Caco-2 (cell line): ENCODE data around the gene PAWR. TPM values are rescaled to one million over a fixed set of nuclear protein-coding genes. Genes with fewer than 3 reads are reported as not detected.

Experiments used
- BruUV-seq: library from RNA; stranded (reverse); fragments of 400-500 nt; replicated peaks from 2 replicates; lab custom pipeline; 2021; lab: Mats Ljungman, UMichigan
- CTCF ChIA-PET: fragments of 300-600 bp; sonication (Branson Sonifier 250); formaldehyde crosslinking; loops from one replicate; lab custom pipeline; 2022; ENCODE audit warnings: antibody characterized with exemption; lab: Charles Lee
- POLR2A ChIA-PET: fragments of 300-600 bp; sonication (Branson Sonifier 250); formaldehyde crosslinking; loops from one replicate; lab custom pipeline; 2022; ENCODE audit warnings: antibody characterized with exemption; lab: Charles Lee
- DNase-seq, 2 experiments: peaks; one replicate each; pipeline versions ENCODE4 v3.0.0 to v3.0.0-alpha.2; 2020 to 2022
- H3K27me3 ChIP-seq: replicated peaks from 2 replicates; pipeline ENCODE4 v1.6.0; 2011; ENCODE audit warnings: low read length; ENCODE audit not compliant: control insufficient read depth, insufficient read depth
- H3K36me3 ChIP-seq: 2 replicates; pipeline ENCODE4 v1.5.1; 2011; ENCODE audit warnings: low read length; ENCODE audit not compliant: control insufficient read depth, insufficient read depth
- H3K4me1 ChIP-seq: fragments of 250-450 bp; sonication (Bioruptor Pico); 2 replicates; pipeline ENCODE4 v1.5.1; 2020; ENCODE audit warnings: mild to moderate bottlenecking
- H3K4me3 ChIP-seq: 2 replicates; pipeline ENCODE4 v1.5.1; 2011; ENCODE audit warnings: low read depth, mild to moderate bottlenecking, control low read depth, low read length
- H3K9me3 ChIP-seq: fragments of 250-450 bp; sonication (Bioruptor Pico); 2 replicates; pipeline ENCODE4 v1.5.1; 2020; ENCODE audit warnings: mild to moderate bottlenecking, moderate library complexity
- H3K27ac Mint-ChIP-seq: one replicate; pipeline ENCODE4 v1.8.0; 2022; ENCODE audit warnings: mixed read lengths; ENCODE audit not compliant: unreplicated experiment
- H3K27me3 Mint-ChIP-seq: one replicate; pipeline ENCODE4 v1.8.0; 2022; ENCODE audit warnings: mixed read lengths; ENCODE audit not compliant: insufficient read depth, unreplicated experiment
- H3K36me3 Mint-ChIP-seq: one replicate; pipeline ENCODE4 v1.8.0; 2022; ENCODE audit warnings: mild to moderate bottlenecking, mixed read lengths; ENCODE audit not compliant: insufficient read depth, unreplicated experiment
- H3K4me1 Mint-ChIP-seq: one replicate; pipeline ENCODE4 v1.8.0; 2022; ENCODE audit warnings: low read depth, mixed read lengths; ENCODE audit not compliant: unreplicated experiment
- H3K4me3 Mint-ChIP-seq: one replicate; pipeline ENCODE4 v1.8.0; 2022; ENCODE audit warnings: mild to moderate bottlenecking, moderate library complexity, mixed read lengths; ENCODE audit not compliant: unreplicated experiment
- H3K9me3 Mint-ChIP-seq: one replicate; pipeline ENCODE4 v1.8.0; 2022; ENCODE audit warnings: mixed read lengths; ENCODE audit not compliant: unreplicated experiment
- intact Hi-C: fragments of 100-400 bp; cut with micrococcal nuclease; formaldehyde crosslinking; loops from one replicate; pipeline ENCODE4 v1.10.0; 2022; ENCODE audit not compliant: unreplicated experiment
- total RNA-seq: library from RNA; stranded (reverse); gene quantifications from 2 replicates; pipeline ENCODE4 v1.2.3, GENCODE V29; 2022
- TF ChIP-seq, protein P1 (sequence below), 2 experiments: fragments of 200-600 bp in 1 of 2; IDR thresholded peaks; 1 replicate in 1 of 2; 2 replicates in 1 of 2; pipeline versions ENCODE4 v1.5.1 to v1.8.0; 2011 to 2022; ENCODE audit warnings: antibody characterized with exemption in 1 of 2, control low read depth in 1 of 2, inconsistent platforms in 1 of 2, low read depth in 1 of 2, low read length in 1 of 2, mild to moderate bottlenecking in 1 of 2, moderate library complexity in 1 of 2; ENCODE audit not compliant: insufficient read depth in 1 of 2, severe bottlenecking in 1 of 2, unreplicated experiment in 1 of 2

The PAWR gene
- total RNA-seq, 1 experiment from 2014 or later: 157 TPM

- Histone ChIP-seq H3K4me1 (peaks cover 10% of the 10 kb centered on the region), H3K9me3 (no peaks in the 10 kb centered on the region), H3K27me3 (no peaks in the 10 kb centered on the region), H3K36me3 (no peaks in the 10 kb centered on the region), H3K4me3 (no peak overlapping the region)
- DNase-seq: no peak
- TF ChIP-seq, protein P1, sequence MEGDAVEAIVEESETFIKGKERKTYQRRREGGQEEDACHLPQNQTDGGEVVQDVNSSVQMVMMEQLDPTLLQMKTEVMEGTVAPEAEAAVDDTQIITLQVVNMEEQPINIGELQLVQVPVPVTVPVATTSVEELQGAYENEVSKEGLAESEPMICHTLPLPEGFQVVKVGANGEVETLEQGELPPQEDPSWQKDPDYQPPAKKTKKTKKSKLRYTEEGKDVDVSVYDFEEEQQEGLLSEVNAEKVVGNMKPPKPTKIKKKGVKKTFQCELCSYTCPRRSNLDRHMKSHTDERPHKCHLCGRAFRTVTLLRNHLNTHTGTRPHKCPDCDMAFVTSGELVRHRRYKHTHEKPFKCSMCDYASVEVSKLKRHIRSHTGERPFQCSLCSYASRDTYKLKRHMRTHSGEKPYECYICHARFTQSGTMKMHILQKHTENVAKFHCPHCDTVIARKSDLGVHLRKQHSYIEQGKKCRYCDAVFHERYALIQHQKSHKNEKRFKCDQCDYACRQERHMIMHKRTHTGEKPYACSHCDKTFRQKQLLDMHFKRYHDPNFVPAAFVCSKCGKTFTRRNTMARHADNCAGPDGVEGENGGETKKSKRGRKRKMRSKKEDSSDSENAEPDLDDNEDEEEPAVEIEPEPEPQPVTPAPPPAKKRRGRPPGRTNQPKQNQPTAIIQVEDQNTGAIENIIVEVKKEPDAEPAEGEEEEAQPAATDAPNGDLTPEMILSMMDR (IDR thresholded peaks at IDR 0.05; ENCODE audit: insufficient read depth in 1 of 2, low read depth in 1 of 2, low read length in 1 of 2, severe bottlenecking in 1 of 2, unreplicated experiment in 1 of 2): no peak
- no TSS peak for BruUV-seq
- CTCF ChIA-PET: no interaction called here
- POLR2A ChIA-PET: no interaction called here
- no peaks in the 10 kb centered on the region for H3K27me3 Mint-ChIP-seq
- H3K27ac Mint-ChIP-seq: no peak overlapping the region
- H3K4me1 Mint-ChIP-seq: peaks cover 16% of the 10 kb centered on the region
- intact Hi-C loops: no loop called here
- no peaks in the 10 kb centered on the region for H3K9me3 Mint-ChIP-seq
- H3K4me3 Mint-ChIP-seq: no peak overlapping the region
- no peaks in the 10 kb centered on the region for H3K36me3 Mint-ChIP-seq
These were observed 15.9 kb upstream of the PAWR start for GRCh38 chr12:79706676-79707075.

DNA sequence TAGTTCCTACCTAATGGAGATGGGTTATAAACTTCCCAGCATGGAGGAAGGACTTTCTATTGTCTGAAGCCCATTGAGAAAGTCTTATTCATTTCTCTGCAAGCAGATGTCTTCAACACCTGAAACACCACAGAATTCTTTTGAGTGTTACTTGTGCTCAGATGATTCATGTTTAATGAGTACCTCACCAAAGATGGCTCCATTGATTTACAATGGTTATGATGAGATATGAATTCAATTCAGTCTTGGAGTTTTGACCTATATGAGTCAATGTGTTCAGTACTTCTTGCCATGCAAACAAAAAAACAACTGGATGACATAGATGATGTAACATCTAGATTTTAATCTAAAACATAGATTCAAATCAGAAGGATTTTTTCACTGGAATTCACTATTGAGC, 15.4 kb upstream of the PAWR start:
- Histone ChIP-seq H3K4me3 (no peak overlapping the region), H3K9me3 (no peaks in the 10 kb centered on the region), H3K36me3 (no peaks in the 10 kb centered on the region), H3K27me3 (no peaks in the 10 kb centered on the region), H3K4me1 (peaks cover 10% of the 10 kb centered on the region)
- DNase-seq: no peak
- POLR2A ChIA-PET: no interaction called here
- Mint-ChIP-seq H3K36me3 (no peaks in the 10 kb centered on the region), H3K27me3 (no peaks in the 10 kb centered on the region), H3K4me1 (peaks cover 16% of the 10 kb centered on the region), H3K4me3 (no peak overlapping the region), H3K9me3 (no peaks in the 10 kb centered on the region), H3K27ac (no peak overlapping the region)
- CTCF ChIA-PET: no interaction called here
- intact Hi-C loops: no loop called here
- TF ChIP-seq, protein P1 (IDR thresholded peaks at IDR 0.05; ENCODE audit: insufficient read depth in 1 of 2, low read depth in 1 of 2, low read length in 1 of 2, severe bottlenecking in 1 of 2, unreplicated experiment in 1 of 2): no peak
- BruUV-seq: no TSS peak

DNA sequence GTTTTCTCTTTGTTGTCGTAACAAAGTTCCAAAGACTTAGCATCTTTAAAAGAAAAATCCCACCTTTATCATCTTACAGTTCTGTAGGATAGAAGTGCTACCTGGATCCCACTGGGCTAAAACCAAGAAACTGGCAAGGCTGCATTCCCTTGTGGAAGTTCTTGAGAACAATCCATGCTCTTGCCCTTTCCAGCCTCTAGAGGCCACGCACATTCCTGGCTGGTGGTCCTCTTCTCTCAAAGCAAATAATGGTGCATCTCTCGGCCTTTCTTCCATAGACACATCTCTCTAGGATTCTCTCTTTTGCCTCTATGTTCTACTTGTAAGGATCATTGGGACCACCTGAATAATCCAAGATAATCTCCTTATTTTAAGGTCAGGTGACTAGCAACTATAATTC, 8.2 kb upstream of the PAWR start:
- H3K36me3 ChIP-seq: no peaks in the 10 kb centered on the region
- H3K27ac Mint-ChIP-seq: no peak overlapping the region
- ChIA-PET POLR2A (no interaction called here), CTCF (no interaction called here)
- H3K4me1 ChIP-seq: no peaks in the 10 kb centered on the region
- no peak for DNase-seq
- H3K27me3 Mint-ChIP-seq: no peaks in the 10 kb centered on the region
- no peaks in the 10 kb centered on the region for H3K9me3 ChIP-seq
- intact Hi-C loops: no loop called here
- no peak overlapping the region for H3K4me3 ChIP-seq
- H3K9me3 Mint-ChIP-seq: no peaks in the 10 kb centered on the region
- H3K27me3 ChIP-seq: no peaks in the 10 kb centered on the region
- BruUV-seq: no TSS peak
- TF ChIP-seq, protein P1 (IDR thresholded peaks at IDR 0.05; ENCODE audit: insufficient read depth in 1 of 2, low read depth in 1 of 2, low read length in 1 of 2, severe bottlenecking in 1 of 2, unreplicated experiment in 1 of 2): no peak
- no peaks in the 10 kb centered on the region for H3K4me1 Mint-ChIP-seq
- H3K36me3 Mint-ChIP-seq: no peaks in the 10 kb centered on the region
- no peak overlapping the region for H3K4me3 Mint-ChIP-seq
